Anterior cingulate cortex (tissue), 58 donors: ENCODE measurements around the gene RUBCNL.

Source experiments
- DNase-seq, 58 donors: peaks; one replicate each; lab custom pipeline; 2025; lab: John Stamatoyannopoulos, UW

RUBCNL gene

DNA sequence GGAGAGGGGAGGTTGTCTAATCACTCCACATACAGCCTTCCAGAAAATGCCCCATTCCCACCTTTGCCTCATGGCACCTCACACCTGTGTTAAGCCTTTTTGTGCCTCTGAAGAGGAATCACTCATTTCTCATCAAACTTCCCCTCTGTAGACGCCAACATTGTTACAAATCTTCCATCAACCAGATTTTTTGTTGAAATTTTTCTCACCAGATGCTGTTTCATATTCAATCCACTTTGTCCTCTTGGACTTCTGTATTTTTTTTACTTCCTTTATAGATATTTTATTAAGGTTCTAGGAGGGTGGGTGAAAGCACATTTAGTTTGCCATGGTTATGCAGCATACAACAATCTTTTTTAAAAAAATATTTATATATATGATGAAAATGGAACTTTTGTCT lies 74.0 kb downstream of the RUBCNL start:
- no peak for DNase-seq

DNA sequence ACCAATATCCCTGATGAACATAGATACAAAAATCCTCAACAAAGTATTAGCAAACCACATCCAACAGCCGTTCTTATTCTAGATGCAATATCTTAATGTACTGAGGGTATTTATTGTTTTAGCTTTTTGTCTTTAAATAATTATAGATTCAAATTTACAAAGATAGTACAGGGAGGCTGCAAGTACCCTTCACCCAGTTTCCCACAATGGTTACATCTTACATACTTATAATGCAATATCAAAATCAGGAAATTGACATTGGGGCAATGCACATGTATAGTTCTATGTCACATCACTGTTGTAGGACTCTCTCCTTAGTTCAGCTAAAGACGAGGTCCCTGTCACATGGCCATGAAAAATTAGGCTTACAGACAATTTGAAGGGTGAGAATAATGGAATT lies 75.8 kb downstream of the RUBCNL start:
- DNase-seq: no peak

DNA sequence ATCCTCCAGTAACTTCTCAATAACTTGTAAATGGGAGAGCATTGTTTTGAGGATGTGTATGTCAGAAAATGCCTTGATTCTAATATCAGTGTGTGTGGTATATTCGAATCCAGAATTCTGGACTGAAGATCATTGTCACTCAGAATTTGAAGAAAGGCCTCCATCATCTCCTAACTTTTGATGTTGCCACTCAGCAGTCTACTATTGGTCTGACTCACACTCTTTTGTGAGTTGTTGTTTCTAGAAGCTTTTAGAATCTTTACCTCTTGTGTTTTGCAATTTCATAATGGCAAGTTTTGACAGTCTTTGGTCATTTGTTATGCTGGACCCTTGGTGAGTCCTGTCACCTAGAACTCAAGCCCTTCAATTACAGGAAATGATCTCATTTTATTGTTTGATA lies 77.0 kb downstream of the RUBCNL start:
- no peak for DNase-seq

DNA sequence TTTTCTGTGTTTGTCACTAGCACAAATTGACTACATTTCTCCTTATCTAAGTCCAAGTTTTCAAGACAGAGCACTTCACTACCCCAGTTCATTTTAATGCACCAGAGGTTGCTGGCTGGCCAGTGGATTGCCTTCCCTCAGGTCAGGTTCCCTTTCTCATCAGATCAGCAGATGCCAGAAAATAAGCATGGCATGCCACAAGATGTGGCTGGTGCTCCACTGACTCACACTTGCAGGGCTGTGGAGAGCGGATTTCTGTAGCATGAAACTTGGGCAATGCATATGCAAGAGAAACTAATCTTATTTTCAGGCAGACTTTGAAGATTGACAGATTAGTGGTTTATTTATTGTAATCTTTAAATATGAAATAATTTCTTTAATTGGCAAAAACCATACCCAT lies 79.5 kb downstream of the RUBCNL start:
- no peak for DNase-seq

DNA sequence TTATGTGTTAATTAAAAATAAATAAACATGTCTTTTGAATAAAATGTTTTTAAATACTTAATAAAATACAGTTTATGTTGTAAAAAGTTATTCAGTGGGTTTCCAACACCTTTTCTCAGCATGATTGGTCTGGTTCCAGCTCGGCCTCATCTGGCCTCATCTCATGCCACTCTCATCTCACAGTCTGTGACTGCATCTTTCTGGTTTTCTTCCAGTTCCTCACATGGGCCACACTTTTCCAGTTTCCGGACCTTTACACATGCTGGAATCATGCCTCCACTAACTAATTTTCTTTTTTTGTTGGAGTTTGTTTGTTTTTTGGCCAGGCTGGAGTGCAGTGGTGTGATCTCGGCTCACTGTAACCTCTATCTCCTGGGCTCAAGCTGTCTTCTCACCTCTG lies 82.5 kb downstream of the RUBCNL start:
- DNase-seq: no peak

DNA sequence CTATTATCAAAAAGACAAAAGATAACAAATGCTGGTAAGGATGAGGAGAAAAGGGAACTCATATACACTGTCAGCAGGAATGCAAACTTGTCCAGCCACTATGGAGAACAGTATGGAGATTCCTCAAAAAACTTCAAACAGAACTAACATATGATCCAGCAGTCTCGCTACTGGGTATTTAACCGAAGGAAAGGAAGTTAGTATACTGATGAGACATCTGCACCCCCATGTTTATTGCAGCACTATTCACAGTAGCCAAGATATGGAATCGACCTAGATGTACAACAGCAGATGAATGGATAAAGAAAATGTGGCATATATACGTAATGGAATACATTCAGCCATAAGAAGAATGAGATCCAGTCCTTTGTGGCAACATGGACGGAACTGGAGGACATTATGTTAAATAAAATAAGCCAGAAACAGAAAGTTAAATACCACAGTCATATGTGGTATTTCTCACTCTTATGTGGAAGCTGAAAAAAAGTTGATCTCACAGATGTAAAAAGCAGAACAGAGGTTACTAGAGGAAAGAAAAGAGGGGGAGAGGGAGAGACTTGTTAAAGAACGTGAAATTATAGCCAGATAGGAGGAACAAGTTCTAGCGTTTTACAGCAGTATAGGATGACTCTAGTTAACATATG lies 83.2 kb downstream of the RUBCNL start:
- DNase-seq: no peak

DNA sequence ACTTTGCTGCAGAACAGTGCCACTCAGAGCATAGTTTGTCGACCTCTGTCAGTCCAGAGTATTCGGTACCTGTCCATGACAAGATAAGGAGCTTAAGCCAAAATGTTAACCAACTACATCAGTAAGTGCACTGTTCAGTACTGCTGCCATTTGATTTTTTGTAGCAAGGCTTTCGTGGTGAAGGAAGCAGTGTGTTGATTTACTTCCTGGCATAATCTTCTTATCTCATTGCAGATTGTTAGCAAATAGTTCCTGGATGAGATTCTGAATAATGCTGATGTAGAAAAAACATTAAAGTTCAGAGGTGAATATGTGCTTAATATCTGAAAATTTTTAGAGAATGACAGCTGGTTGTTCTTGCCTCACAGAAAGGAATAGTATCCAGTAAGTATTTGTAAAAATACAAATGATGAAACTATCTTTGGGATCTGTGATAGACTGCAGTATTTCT lies 89.7 kb downstream of the RUBCNL start:
- no peak for DNase-seq

DNA sequence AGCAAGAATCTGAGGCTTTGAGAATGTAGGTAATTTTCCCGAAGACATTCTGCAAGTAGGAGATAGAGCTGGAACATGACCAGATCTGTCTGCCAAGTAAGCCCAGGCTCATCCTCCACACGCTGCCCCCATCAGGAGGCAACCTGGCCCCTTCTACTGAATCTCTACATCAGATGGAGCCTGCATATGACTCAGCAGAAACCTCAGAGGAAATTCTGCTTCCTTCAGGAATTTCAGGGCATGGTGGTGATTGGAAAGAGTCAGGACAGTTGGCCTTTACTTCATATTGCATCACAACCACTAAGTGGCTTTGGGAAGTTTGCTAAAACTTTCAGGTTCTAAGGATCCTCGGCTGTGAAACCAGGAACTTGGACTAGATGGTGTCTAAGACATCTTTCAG lies 90.1 kb downstream of the RUBCNL start:
- peak in 9 of 58 donors; percentile 3 to 26 (median 9) for DNase-seq

DNA sequence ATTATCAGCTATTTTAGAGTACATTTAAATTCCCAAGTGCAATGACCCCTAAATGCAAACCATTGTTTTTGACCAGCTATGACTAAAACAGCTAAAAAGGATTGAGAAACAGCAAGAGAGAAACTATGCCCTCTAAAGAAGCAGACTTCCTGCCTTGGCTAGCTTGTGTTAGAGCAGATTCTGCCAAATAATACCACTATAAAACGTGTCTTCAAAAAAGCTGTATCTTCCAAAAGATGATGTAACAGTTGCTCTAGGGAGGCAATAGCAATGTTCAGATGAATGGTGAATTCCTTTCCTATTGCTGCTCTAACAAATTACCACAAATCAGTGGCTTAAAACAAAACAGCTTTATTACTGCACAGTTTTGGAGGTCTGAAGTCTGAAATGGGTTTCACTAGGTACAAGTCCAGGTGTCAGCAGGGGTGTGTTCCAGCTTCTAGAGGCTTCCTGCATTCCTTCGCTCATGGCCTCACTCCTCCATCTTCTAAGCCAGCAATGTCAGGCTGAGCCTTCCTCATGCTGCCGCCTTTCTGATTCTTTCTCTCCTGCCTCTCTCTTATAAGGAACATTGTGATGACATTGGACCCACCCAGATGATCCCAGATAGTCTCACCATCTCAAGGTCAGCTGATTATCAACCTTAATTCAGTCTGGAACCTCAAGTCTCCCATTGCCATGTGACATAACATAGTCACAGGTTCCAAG lies 90.8 kb downstream of the RUBCNL start:
- DNase-seq: peak in 1 of 58 donors; percentile 5

DNA sequence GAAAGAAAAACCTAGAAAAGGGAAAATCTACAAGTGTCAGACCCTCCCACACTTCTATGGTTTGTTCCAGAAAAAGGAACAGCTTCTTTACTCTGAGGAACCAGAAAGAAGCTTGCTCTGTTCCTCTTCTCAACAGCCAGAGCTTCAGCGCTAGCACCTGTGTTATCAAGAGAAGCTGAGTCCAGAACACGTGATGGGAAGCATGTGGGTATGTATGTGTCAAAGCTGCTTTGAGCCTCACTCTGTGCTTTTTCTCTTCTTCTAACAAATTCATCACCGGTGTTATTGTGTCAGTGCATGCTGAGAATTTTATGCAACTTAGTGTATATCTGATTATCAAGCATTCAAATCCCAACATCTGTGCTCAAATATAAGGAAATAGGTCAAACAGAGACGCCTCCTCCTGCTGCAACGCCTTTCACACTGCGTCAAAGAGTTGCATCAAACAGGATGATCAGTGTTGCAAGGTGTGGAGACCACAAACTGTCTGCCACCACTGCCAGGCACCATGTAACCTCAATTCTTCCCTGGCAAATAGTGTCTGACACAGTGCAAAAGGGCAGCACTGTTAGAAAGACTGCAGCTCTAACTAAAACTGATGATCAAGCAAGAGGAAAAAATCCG lies 91.4 kb downstream of the RUBCNL start:
- DNase-seq: peak in 13 of 58 donors; percentile 1 to 30 (median 6)

DNA sequence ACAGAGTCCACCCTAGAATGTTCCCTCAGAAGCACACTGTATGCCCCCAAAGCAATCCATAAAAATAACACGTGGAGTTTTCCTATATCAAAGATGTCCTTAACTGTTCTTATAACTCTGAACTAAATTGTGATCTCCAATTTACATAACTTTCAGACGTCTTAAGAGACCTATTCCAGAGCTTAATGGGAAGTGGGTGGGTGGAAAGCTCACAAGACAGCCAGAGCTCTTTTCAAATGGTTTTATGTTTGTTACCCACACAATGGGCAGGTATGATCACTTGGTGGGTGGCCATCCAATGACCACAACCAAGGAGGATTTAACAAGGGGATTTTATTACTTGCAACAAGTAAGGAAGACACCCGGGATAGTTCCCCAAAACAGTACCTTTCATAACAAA lies 93.6 kb downstream of the RUBCNL start:
- no peak for DNase-seq
